HUDEP-2 (cell line): ENCODE measurements around the gene RBCK1.
"Not testable (repeated sequence)": the region's sequence is repeated elsewhere in the genome, so short reads cannot be mapped to it uniquely, and the experiment has no call there.

Experiments
- DNase-seq, 76 experiments: peaks; one replicate each; lab custom pipeline; 2025; ENCODE audit not compliant: unreplicated experiment in 76 of 76; lab: John Stamatoyannopoulos, UW

The RBCK1 gene

GRCh38 chr20:461254-462198 is 53.4 kb downstream of the RBCK1 start:
- peak in 48 of 76 experiments; percentile 11 to 71 (median 32) for DNase-seq

- DNase-seq = peak in 72 of 76 experiments; percentile 12 to 84 (median 68)
These were observed 54.3 kb downstream of the RBCK1 start, which contains the start of gene TBC1D20 for GRCh38 chr20:462199-462991. TSS of gene TBC1D20 (minus strand) at chr20:462533. CDS start at chr20:462405, 128 bp downstream.

- DNase-seq = no peak
These were observed 59.7 kb downstream of the RBCK1 start for GRCh38 chr20:467755-468154.

GRCh38 chr20:469746-470490 is 61.8 kb downstream of the RBCK1 start:
- DNase-seq = no peak

GRCh38 chr20:472137-472846 is 64.2 kb downstream of the RBCK1 start:
- no peak for DNase-seq

GRCh38 chr20:472889-473292 is 64.8 kb downstream of the RBCK1 start:
- DNase-seq = no peak

GRCh38 chr20:474581-474980 is 66.5 kb downstream of the RBCK1 start:
- no peak for DNase-seq

GRCh38 chr20:475463-476357 is 67.6 kb downstream of the RBCK1 start:
- DNase-seq = no peak

- not testable (repeated sequence) for DNase-seq
These were observed 68.6 kb downstream of the RBCK1 start for GRCh38 chr20:476561-477249.

- DNase-seq = no peak
These were observed 70.2 kb downstream of the RBCK1 start for GRCh38 chr20:478010-478948.

GRCh38 chr20:478949-479429 is 70.9 kb downstream of the RBCK1 start:
- peak in 32 of 76 experiments; percentile 12 to 64 (median 38) for DNase-seq

GRCh38 chr20:479487-479886 is 71.4 kb downstream of the RBCK1 start:
- DNase-seq = no peak

- DNase-seq = no peak
These were observed 71.9 kb downstream of the RBCK1 start for GRCh38 chr20:480044-480443.

- no peak for DNase-seq
These were observed 73.1 kb downstream of the RBCK1 start for GRCh38 chr20:481167-481566.
